K562 (cell line): Measurements from ENCODE around the gene CDCP1. TPM values are rescaled to one million over a fixed set of nuclear protein-coding genes. Genes with fewer than 3 reads are reported as not detected.

Experiments
- ATF6 ChIP-seq: sonication (generic); formaldehyde crosslinking; IDR thresholded peaks from 2 replicates; pipeline ENCODE4 v1.4.0; 2020; ENCODE audit warnings: mild to moderate bottlenecking, missing genetic modification reagents
- E2F8 ChIP-seq: fragments of 450-650 bp; IDR thresholded peaks from 2 replicates; pipeline ENCODE4 v1.7.1; 2018; ENCODE audit warnings: mild to moderate bottlenecking, low read depth; ENCODE audit not compliant: partially characterized antibody
- ESRRB ChIP-seq: fragments of 250-450 bp; sonication (Bioruptor Pico); IDR thresholded peaks from 2 replicates; pipeline ENCODE4 v1.5.0; 2020; ENCODE audit warnings: mild to moderate bottlenecking, moderate library complexity, borderline replicate concordance
- FOSL1 ChIP-seq: fragments of 200-800 bp; sonication (Bioruptor generic); conservative IDR thresholded peaks from 2 replicates; pipeline ENCODE4 v1.6.1; 2016; ENCODE audit warnings: missing genetic modification characterization, missing compliant biosample characterization
- GTF3C2 ChIP-seq: IDR thresholded peaks from 3 replicates; pipeline ENCODE4 v1.6.1; 2011; ENCODE audit warnings: borderline replicate concordance, mild to moderate bottlenecking, moderate library complexity; ENCODE audit not compliant: insufficient read length; ENCODE audit errors: extremely low read depth
- HMG20A ChIP-seq: fragments of 450-650 bp; formaldehyde crosslinking; conservative IDR thresholded peaks from 2 replicates; pipeline ENCODE4 v1.4.0; 2020; ENCODE audit warnings: mild to moderate bottlenecking, mixed read lengths
- MLLT1 ChIP-seq, 2 experiments: fragments of 450-650 bp; IDR thresholded peaks; 2 replicates each; pipeline ENCODE4 v1.6.1; 2016
- NBN ChIP-seq: fragments of 450-650 bp; IDR thresholded peaks from 2 replicates; pipeline ENCODE4 v1.6.1; 2016; ENCODE audit warnings: low read depth, mild to moderate bottlenecking
- PYGO2 ChIP-seq: fragments of 450-650 bp; IDR thresholded peaks from 2 replicates; pipeline ENCODE4 v1.6.1; 2016; ENCODE audit warnings: mild to moderate bottlenecking, missing genetic modification characterization, moderate library complexity, missing compliant biosample characterization
- RHOXF2B ChIP-seq: fragments of 250-450 bp; sonication (Bioruptor Pico); conservative IDR thresholded peaks from 2 replicates; pipeline ENCODE4 v1.5.1; 2021
- TSHZ1 ChIP-seq: fragments of 250-450 bp; sonication (Bioruptor Pico); IDR thresholded peaks from 2 replicates; pipeline ENCODE4 v1.4.0; 2020; ENCODE audit warnings: mild to moderate bottlenecking, moderate library complexity
- XRCC5 ChIP-seq: fragments of 200-400 bp; formaldehyde crosslinking; IDR thresholded peaks from 2 replicates; pipeline ENCODE4 v1.6.1; 2017; ENCODE audit warnings: low read depth, mild to moderate bottlenecking, low read length
- ZBED1 ChIP-seq: IDR thresholded peaks from 2 replicates; pipeline ENCODE4 v1.6.1; 2014
- polyA plus RNA-seq, 8 experiments: library from polyadenylated mRNA; depleted of rRNA in 4 of 8; stranded (reverse) in 5 of 8; unstranded in 3 of 8; fragments of >200 nt; fragmentation: Nextera tagmentation in 2 of 8; fragmentation: Illumina TruSeq in 1 of 8; extraction: Ambion mirVana in 2 of 8; extraction: Trizol in 1 of 8; gene quantifications; 2 replicates each; pipeline versions ENCODE4 v1.2.1 to v1.2.3, GENCODE V29; 2011 to 2014; ENCODE audit warnings: inconsistent platforms in 1 of 8, missing spikeins in 1 of 8
- total RNA-seq, 7 experiments: library from RNA; depleted of rRNA in 6 of 7; stranded (reverse); fragments of >200 nt in 6 of 7; fragmentation: Illumina TruSeq in 2 of 7; extraction: Trizol in 2 of 7; gene quantifications; 2 replicates each; pipeline versions ENCODE4 v1.2.1 to v1.2.3, GENCODE V29; 2011 to 2021; ENCODE audit warnings: low replicate concordance in 1 of 7

Gene CDCP1
- total and polyA plus RNA-seq, 9 of the 15 experiments (the other 6 are each of a cell fraction or from before 2014, with no cell fraction given): 3.9 to 16.4 (median 5.2) TPM

GRCh38 chr3:45103753-45104714 lies 42.1 kb downstream of the CDCP1 start (continued):
- TF ChIP-seq ATF6 (CRISPR knock-in tag): no peak; the same call in 1 of the 2 replicates
- no peak for TF ChIP-seq MLLT1 (IDR thresholded peaks at IDR 0.05)
- TF ChIP-seq GTF3C2: no peak
- peak; percentile 88 for TF ChIP-seq ZBED1
- no peak for TF ChIP-seq RHOXF2B (CRISPR knock-in tag)
- no peak for TF ChIP-seq ESRRB (CRISPR knock-in tag)
- peak; percentile 85; the same call in 1 of the 2 replicates for TF ChIP-seq PYGO2 (tag)
- TF ChIP-seq NBN: peak; percentile 71
- TF ChIP-seq TSHZ1: no peak
- TF ChIP-seq E2F8: peak; percentile 51
- TF ChIP-seq XRCC5: no peak
- TF ChIP-seq FOSL1: peak; percentile 76
- no peak for TF ChIP-seq HMG20A (CRISPR knock-in tag)
